ENCODE data around the gene RNF26. TPM values are rescaled to one million over a fixed set of nuclear protein-coding genes. Genes with fewer than 3 reads are reported as not detected.
A peak's percentile ranks its signal among the peaks of the same experiment; 100 is the strongest.

The RNF26 gene
- 26.4 and 28.9 TPM in 2 replicates for total RNA-seq (2014; rRNA removed; shearing (Covaris generic))

- peak; percentile 99 for DNase-seq
- peaks cover 8% of the 10 kb centered on the region for H3K27me3 ChIP-seq (ENCODE audit: control insufficient read depth, insufficient read depth, low read length)
- H3K4me3 ChIP-seq (ENCODE audit: insufficient read depth, low read depth, low read length) = peak within 1 kb of the TSS; percentile 84
- H3K36me3 ChIP-seq (replicated peaks; ENCODE audit: control insufficient read depth, insufficient read depth, low read length) = peaks cover 7% of the 10 kb centered on the region
These were observed at the start of gene RNF26 for GRCh38 chr11:119334174-119334930. RNF26 (plus strand) TSS chr11:119334527; CDS start chr11:119335123, 596 bp downstream.

DNA sequence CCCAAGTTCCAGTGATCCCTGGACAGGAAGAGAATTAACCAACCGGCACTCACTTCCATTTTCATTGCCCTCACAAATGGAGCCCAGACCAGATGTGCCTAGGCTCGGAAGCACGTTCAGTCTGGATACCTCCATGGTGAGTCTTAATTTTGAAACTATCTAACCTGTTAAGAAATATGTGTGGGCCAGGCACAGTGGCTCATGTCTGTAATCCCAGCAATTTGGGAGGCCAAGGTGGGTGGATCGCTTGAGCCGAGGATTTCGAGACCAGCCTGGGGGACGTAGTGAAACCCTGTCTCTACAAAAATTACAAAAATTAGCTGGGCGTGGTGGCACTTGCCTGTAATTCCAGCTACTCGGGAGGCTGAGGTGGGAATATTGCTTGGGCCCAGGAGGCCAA is 48.9 kb upstream of the RNF26 start:
- no peak for DNase-seq
- Histone ChIP-seq H3K36me3 (replicated peaks; ENCODE audit: control insufficient read depth, insufficient read depth, low read length) (peaks cover 8% of the 10 kb centered on the region), H3K27me3 (ENCODE audit: control insufficient read depth, insufficient read depth, low read length) (no peaks in the 10 kb centered on the region), H3K4me3 (ENCODE audit: insufficient read depth, low read depth, low read length) (no peak overlapping the region)

- no peak for DNase-seq
- H3K27me3 ChIP-seq (ENCODE audit: control insufficient read depth, insufficient read depth, low read length) = no peaks in the 10 kb centered on the region
- peaks cover 8% of the 10 kb centered on the region for H3K36me3 ChIP-seq (replicated peaks; ENCODE audit: control insufficient read depth, insufficient read depth, low read length)
- H3K4me3 ChIP-seq (ENCODE audit: insufficient read depth, low read depth, low read length) = no peak overlapping the region
These were observed 46.1 kb upstream of the RNF26 start for GRCh38 chr11:119288219-119288618.

- no peak for DNase-seq
- H3K27me3 ChIP-seq (ENCODE audit: control insufficient read depth, insufficient read depth, low read length) = no peaks in the 10 kb centered on the region
- H3K36me3 ChIP-seq (replicated peaks; ENCODE audit: control insufficient read depth, insufficient read depth, low read length) = peaks cover 2% of the 10 kb centered on the region
- H3K4me3 ChIP-seq (ENCODE audit: insufficient read depth, low read depth, low read length) = no peak overlapping the region
These were observed 43.3 kb upstream of the RNF26 start for GRCh38 chr11:119290894-119291497.

DNA sequence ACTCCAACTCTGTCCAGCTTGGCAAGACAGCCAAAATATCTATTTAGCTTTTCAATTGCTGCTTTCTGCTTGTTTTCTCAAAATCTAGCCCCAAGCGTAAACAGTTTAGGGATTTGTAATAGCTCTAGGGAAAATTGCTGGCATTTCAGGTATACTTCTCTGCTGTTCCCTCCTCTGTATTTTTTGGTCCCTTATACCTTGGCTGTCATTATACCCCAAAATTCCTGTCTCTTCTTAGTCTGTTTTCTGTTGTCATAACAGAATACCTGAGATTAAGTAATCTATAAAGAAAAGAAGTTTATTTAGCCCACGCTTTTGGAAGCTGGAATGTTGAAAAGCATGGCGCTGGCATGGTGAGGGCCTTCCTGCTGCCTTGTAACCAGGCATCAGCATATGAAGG is 40.9 kb upstream of the RNF26 start:
- Histone ChIP-seq H3K4me3 (ENCODE audit: insufficient read depth, low read depth, low read length) (no peak overlapping the region), H3K36me3 (replicated peaks; ENCODE audit: control insufficient read depth, insufficient read depth, low read length) (peaks cover 9% of the 10 kb centered on the region), H3K27me3 (ENCODE audit: control insufficient read depth, insufficient read depth, low read length) (no peaks in the 10 kb centered on the region)
- DNase-seq = no peak

GRCh38 chr11:119295178-119295577 is 39.1 kb upstream of the RNF26 start:
- H3K36me3 ChIP-seq (replicated peaks; ENCODE audit: control insufficient read depth, insufficient read depth, low read length) = peaks cover 23% of the 10 kb centered on the region
- H3K27me3 ChIP-seq (ENCODE audit: control insufficient read depth, insufficient read depth, low read length) = no peaks in the 10 kb centered on the region
- no peak for DNase-seq
- H3K4me3 ChIP-seq (ENCODE audit: insufficient read depth, low read depth, low read length) = no peak overlapping the region

GRCh38 chr11:119297938-119298337 is 36.4 kb upstream of the RNF26 start:
- Histone ChIP-seq H3K27me3 (ENCODE audit: control insufficient read depth, insufficient read depth, low read length) (no peaks in the 10 kb centered on the region), H3K36me3 (replicated peaks; ENCODE audit: control insufficient read depth, insufficient read depth, low read length) (peaks cover 34% of the 10 kb centered on the region), H3K4me3 (ENCODE audit: insufficient read depth, low read depth, low read length) (no peak overlapping the region)
- DNase-seq = no peak

- no peak for DNase-seq
- H3K4me3 ChIP-seq (ENCODE audit: insufficient read depth, low read depth, low read length) = no peak overlapping the region
- H3K27me3 ChIP-seq (ENCODE audit: control insufficient read depth, insufficient read depth, low read length) = no peaks in the 10 kb centered on the region
- peaks cover 39% of the 10 kb centered on the region for H3K36me3 ChIP-seq (replicated peaks; ENCODE audit: control insufficient read depth, insufficient read depth, low read length)
These were observed 35.6 kb upstream of the RNF26 start for GRCh38 chr11:119298726-119299125.

GRCh38 chr11:119299416-119299815 is 34.9 kb upstream of the RNF26 start:
- H3K4me3 ChIP-seq (ENCODE audit: insufficient read depth, low read depth, low read length) = no peak overlapping the region
- no peaks in the 10 kb centered on the region for H3K27me3 ChIP-seq (ENCODE audit: control insufficient read depth, insufficient read depth, low read length)
- H3K36me3 ChIP-seq (replicated peaks; ENCODE audit: control insufficient read depth, insufficient read depth, low read length) = peaks cover 39% of the 10 kb centered on the region
- DNase-seq = no peak

GRCh38 chr11:119300198-119300964 is 33.9 kb upstream of the RNF26 start:
- H3K4me3 ChIP-seq (ENCODE audit: insufficient read depth, low read depth, low read length) = no peak overlapping the region
- no peak for DNase-seq
- no peaks in the 10 kb centered on the region for H3K27me3 ChIP-seq (ENCODE audit: control insufficient read depth, insufficient read depth, low read length)
- H3K36me3 ChIP-seq (replicated peaks; ENCODE audit: control insufficient read depth, insufficient read depth, low read length) = peaks cover 39% of the 10 kb centered on the region

DNA sequence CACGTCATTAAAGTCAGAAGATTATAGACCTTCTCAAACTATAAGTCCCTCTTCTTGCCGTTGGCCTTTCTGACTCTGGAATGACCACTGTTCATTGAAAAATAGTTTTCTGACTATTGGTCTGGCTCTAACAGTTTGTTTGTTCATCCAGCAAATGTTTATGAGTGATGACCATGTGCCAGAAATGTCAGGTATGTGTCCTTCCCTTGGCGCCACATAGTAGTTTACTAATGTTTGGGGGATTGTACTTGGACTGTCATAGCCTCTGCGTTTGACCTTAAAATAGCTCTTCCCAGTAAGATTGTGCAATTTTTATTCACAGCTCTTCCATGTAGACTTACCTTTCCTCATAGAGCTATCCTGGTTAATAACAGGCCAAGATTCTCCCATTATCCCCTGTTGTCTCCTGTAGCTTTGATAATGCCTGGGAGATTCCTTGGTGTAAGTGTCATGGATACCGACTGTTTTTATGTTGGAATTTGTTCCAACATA is 31.1 kb upstream of the RNF26 start:
- no peak for DNase-seq
- H3K36me3 ChIP-seq (replicated peaks; ENCODE audit: control insufficient read depth, insufficient read depth, low read length) = peaks cover 35% of the 10 kb centered on the region
- no peak overlapping the region for H3K4me3 ChIP-seq (ENCODE audit: insufficient read depth, low read depth, low read length)
- no peaks in the 10 kb centered on the region for H3K27me3 ChIP-seq (ENCODE audit: control insufficient read depth, insufficient read depth, low read length)

DNA sequence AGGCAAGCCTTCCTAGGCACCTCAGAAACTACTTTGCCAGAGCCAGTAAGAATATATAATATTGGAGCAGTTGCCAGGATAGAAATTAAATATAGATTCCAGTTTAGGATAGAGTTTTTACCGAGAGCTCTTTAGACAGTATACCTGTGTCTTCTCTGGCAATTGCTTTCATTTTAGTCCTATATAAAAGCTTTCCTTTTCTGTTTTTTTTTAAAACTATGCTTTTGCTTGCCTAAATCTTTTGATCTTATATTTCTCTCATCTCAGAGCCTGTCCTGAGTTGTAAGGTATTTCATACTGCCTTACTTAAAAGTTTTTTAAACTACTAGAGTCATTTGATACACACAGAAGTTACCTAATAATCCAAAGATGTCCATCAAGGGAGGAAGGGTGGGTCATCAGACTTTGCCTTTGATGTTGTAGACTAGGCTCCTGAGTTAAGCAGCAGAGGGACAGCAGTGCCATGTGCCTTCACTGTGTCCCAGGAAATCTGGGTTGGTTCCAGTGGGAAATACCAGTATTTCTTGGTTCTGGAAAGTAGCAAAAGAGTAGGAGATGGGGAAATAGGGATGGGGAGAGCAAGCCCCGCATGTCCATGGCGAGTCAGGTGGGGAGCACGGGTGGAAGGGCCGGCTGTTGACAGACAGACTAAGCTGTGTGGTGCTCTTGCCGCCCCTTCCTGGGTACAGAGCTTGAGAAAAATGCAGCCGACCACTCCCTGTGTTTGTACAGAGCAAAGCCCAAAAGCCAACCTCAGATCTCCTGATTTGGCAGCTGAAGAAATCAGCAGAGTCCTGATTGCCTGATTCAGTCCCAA is 28.6 kb upstream of the RNF26 start:
- DNase-seq = no peak
- Histone ChIP-seq H3K4me3 (ENCODE audit: insufficient read depth, low read depth, low read length) (no peak overlapping the region), H3K27me3 (ENCODE audit: control insufficient read depth, insufficient read depth, low read length) (no peaks in the 10 kb centered on the region), H3K36me3 (replicated peaks; ENCODE audit: control insufficient read depth, insufficient read depth, low read length) (peaks cover 17% of the 10 kb centered on the region)

- DNase-seq = no peak
- Histone ChIP-seq H3K36me3 (replicated peaks; ENCODE audit: control insufficient read depth, insufficient read depth, low read length) (peaks cover 13% of the 10 kb centered on the region), H3K4me3 (ENCODE audit: insufficient read depth, low read depth, low read length) (no peak overlapping the region), H3K27me3 (ENCODE audit: control insufficient read depth, insufficient read depth, low read length) (no peaks in the 10 kb centered on the region)
These were observed 27.9 kb upstream of the RNF26 start for GRCh38 chr11:119306373-119306890.

DNA sequence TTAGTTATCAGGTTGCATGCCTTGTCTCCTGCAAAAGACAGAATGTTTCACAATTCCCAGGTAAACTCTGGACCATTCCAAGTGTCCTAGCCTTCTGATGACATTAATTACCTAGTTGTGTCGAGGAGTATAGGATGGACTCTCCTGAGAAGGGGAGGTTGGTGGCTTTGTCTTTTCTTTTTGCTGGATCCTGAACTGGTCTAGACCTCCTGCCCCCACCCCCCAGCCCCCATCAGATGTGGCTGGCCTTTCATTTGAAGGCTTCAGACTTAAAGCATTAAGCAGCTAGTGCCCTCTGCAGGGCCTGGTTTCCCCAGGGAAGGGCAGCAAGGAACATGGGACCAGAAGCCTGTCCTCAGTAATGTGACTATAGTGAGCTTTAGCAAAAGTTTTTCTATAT is 27.1 kb upstream of the RNF26 start:
- DNase-seq = peak; percentile 60
- H3K4me3 ChIP-seq (ENCODE audit: insufficient read depth, low read depth, low read length) = no peak overlapping the region
- peaks cover 11% of the 10 kb centered on the region for H3K36me3 ChIP-seq (replicated peaks; ENCODE audit: control insufficient read depth, insufficient read depth, low read length)
- no peaks in the 10 kb centered on the region for H3K27me3 ChIP-seq (ENCODE audit: control insufficient read depth, insufficient read depth, low read length)
